NT2/D1 (cell line): ENCODE data around the gene PTER.

Experiments used
- DNase-seq: peaks from one replicate; pipeline ENCODE4 v3.0.0-alpha.2; 2011; ENCODE audit warnings: low read depth, low spot score
- H3K27me3 ChIP-seq: 2 replicates; pipeline ENCODE4 v1.6.0; 2011; ENCODE audit warnings: mild to moderate bottlenecking; ENCODE audit not compliant: insufficient read length, insufficient read depth
- H3K36me3 ChIP-seq: 2 replicates; pipeline ENCODE4 v1.6.1; 2011; ENCODE audit warnings: mild to moderate bottlenecking, low read length, mixed read lengths; ENCODE audit not compliant: insufficient read depth, insufficient read length
- H3K4me1 ChIP-seq: 2 replicates; pipeline ENCODE4 v1.5.1; 2011; ENCODE audit not compliant: insufficient read depth, insufficient read length
- H3K4me3 ChIP-seq: 2 replicates; pipeline ENCODE4 v1.5.1; 2011; ENCODE audit warnings: low read depth; ENCODE audit not compliant: insufficient read length
- H3K9ac ChIP-seq: 2 replicates; pipeline ENCODE4 v1.6.0; 2011; ENCODE audit warnings: low read depth; ENCODE audit not compliant: insufficient read length
- H3K9me3 ChIP-seq: 2 replicates; pipeline ENCODE4 v1.5.1; 2011; ENCODE audit warnings: mild to moderate bottlenecking, low read length; ENCODE audit not compliant: insufficient read depth
- SUZ12 ChIP-seq: IDR thresholded peaks from 2 replicates; pipeline ENCODE4 v1.6.1; 2011; ENCODE audit not compliant: insufficient read length, insufficient read depth; ENCODE audit errors: extremely low read depth
- YY1 ChIP-seq: IDR thresholded peaks from 2 replicates; pipeline ENCODE4 v1.6.1; 2011; ENCODE audit not compliant: insufficient read length, insufficient read depth
- ZNF274 ChIP-seq: IDR thresholded peaks from 2 replicates; pipeline ENCODE4 v1.6.1; 2011; ENCODE audit warnings: mild to moderate bottlenecking, low read depth, low read length

PTER gene

GRCh38 chr10:16436758-16437539, at the start of gene PTER:
Gene PTER, plus strand, starts transcription at chr10:16437010. Its CDS starts 47,375 bp downstream, at chr10:16484385.
- peak; percentile 87 for DNase-seq
- no peaks in the 10 kb centered on the region for H3K9me3 ChIP-seq
- H3K4me1 ChIP-seq: no peaks in the 10 kb centered on the region
- peaks cover 9% of the 10 kb centered on the region for H3K36me3 ChIP-seq
- H3K4me3 ChIP-seq: peak within 1 kb of the TSS; percentile 55
- TF ChIP-seq SUZ12 (no peak), YY1 (no peak), ZNF274 (no peak)
- peaks cover 9% of the 10 kb centered on the region for H3K27me3 ChIP-seq
- H3K9ac ChIP-seq: peak within 1 kb of the TSS; percentile 82

GRCh38 chr10:16392531-16393069, 44.2 kb upstream of the PTER start:
- Histone ChIP-seq H3K4me1 (no peaks in the 10 kb centered on the region), H3K27me3 (no peaks in the 10 kb centered on the region), H3K9ac (no peak overlapping the region), H3K9me3 (no peaks in the 10 kb centered on the region), H3K36me3 (no peaks in the 10 kb centered on the region), H3K4me3 (no peak overlapping the region)
- TF ChIP-seq ZNF274 (no peak), YY1 (no peak), SUZ12 (no peak)
- DNase-seq: no peak

GRCh38 chr10:16393271-16393858, 43.4 kb upstream of the PTER start:
- H3K4me1 ChIP-seq: no peaks in the 10 kb centered on the region
- TF ChIP-seq SUZ12 (no peak), ZNF274 (no peak), YY1 (no peak)
- H3K27me3 ChIP-seq: no peaks in the 10 kb centered on the region
- H3K9ac ChIP-seq: no peak overlapping the region
- no peaks in the 10 kb centered on the region for H3K9me3 ChIP-seq
- DNase-seq: no peak
- no peak overlapping the region for H3K4me3 ChIP-seq
- no peaks in the 10 kb centered on the region for H3K36me3 ChIP-seq

GRCh38 chr10:16401416-16401815, 35.4 kb upstream of the PTER start:
- no peaks in the 10 kb centered on the region for H3K9me3 ChIP-seq
- TF ChIP-seq YY1 (no peak), ZNF274 (no peak), SUZ12 (no peak)
- H3K4me3 ChIP-seq: no peak overlapping the region
- H3K36me3 ChIP-seq: no peaks in the 10 kb centered on the region
- H3K27me3 ChIP-seq: no peaks in the 10 kb centered on the region
- no peaks in the 10 kb centered on the region for H3K4me1 ChIP-seq
- no peak for DNase-seq
- no peak overlapping the region for H3K9ac ChIP-seq

GRCh38 chr10:16408379-16408778, 28.4 kb upstream of the PTER start:
- no peak overlapping the region for H3K9ac ChIP-seq
- no peak for DNase-seq

GRCh38 chr10:16417341-16417740, 19.5 kb upstream of the PTER start:
- no peak for DNase-seq
- no peaks in the 10 kb centered on the region for H3K9me3 ChIP-seq
- H3K36me3 ChIP-seq: no peaks in the 10 kb centered on the region
- H3K4me3 ChIP-seq: no peak overlapping the region
- H3K27me3 ChIP-seq: no peaks in the 10 kb centered on the region
- H3K4me1 ChIP-seq: no peaks in the 10 kb centered on the region
- no peak for TF ChIP-seq ZNF274
- no peak for TF ChIP-seq SUZ12
- TF ChIP-seq YY1: no peak
- no peak overlapping the region for H3K9ac ChIP-seq

More at GRCh38 chr10:16408379-16408778, 28.4 kb upstream of the PTER start:
- no peaks in the 10 kb centered on the region for H3K9me3 ChIP-seq
- TF ChIP-seq SUZ12 (no peak), YY1 (no peak), ZNF274 (no peak)
- H3K4me3 ChIP-seq: no peak overlapping the region
- H3K36me3 ChIP-seq: no peaks in the 10 kb centered on the region
- no peaks in the 10 kb centered on the region for H3K4me1 ChIP-seq
- H3K27me3 ChIP-seq: no peaks in the 10 kb centered on the region

- Histone ChIP-seq H3K9ac (no peak overlapping the region), H3K36me3 (no peaks in the 10 kb centered on the region), H3K27me3 (no peaks in the 10 kb centered on the region), H3K4me3 (no peak overlapping the region), H3K9me3 (no peaks in the 10 kb centered on the region; the same call in 1 of the 2 replicates), H3K4me1 (no peaks in the 10 kb centered on the region)
- no peak for DNase-seq
- TF ChIP-seq YY1: no peak
- no peak for TF ChIP-seq SUZ12
- no peak for TF ChIP-seq ZNF274
Measured at GRCh38 chr10:16423599-16423998, 13.2 kb upstream of the PTER start.
